Ovary (tissue), 9 donors: ENCODE measurements around the gene SLC39A13. TPM values are rescaled to one million over a fixed set of nuclear protein-coding genes. Genes with fewer than 3 reads are reported as not detected.

Experiments
- DNase-seq, 5 donors: peaks; one replicate each; pipeline ENCODE4 v3.0.0-alpha.2; 2019 to 2020
- H3K27ac ChIP-seq, 2 donors: fragments of 200-600 bp; one replicate each; pipeline versions ENCODE4 v1.5.1 to v1.8.0; 2019 to 2022
- H3K27me3 ChIP-seq: fragments of 200-600 bp; one replicate; pipeline ENCODE4 v1.8.0; 2022
- H3K36me3 ChIP-seq: fragments of 200-600 bp; sonication (generic); one replicate; pipeline ENCODE4 v1.5.1; 2019
- H3K4me1 ChIP-seq: one replicate; pipeline ENCODE4 v1.8.1; 2013; ENCODE audit warnings: mild to moderate bottlenecking, moderate library complexity; ENCODE audit not compliant: insufficient read depth
- H3K4me3 ChIP-seq: fragments of 200-600 bp; sonication (generic); one replicate; pipeline ENCODE4 v1.5.1; 2017
- H3K9me3 ChIP-seq, 2 donors: fragments of 200-600 bp in 1 of 2; sonication (generic) in 1 of 2; one replicate each; pipeline versions ENCODE4 v1.5.1 to v1.8.1; 2013 to 2019; ENCODE audit warnings: mild to moderate bottlenecking in 1 of 2, moderate library complexity in 1 of 2
- CTCF ChIP-seq, 3 donors: fragments of 450-650 bp in 2 of 3; fragments of 200-600 bp in 1 of 3; IDR thresholded peaks; one replicate each; pipeline versions ENCODE4 v1.5.1 to v1.8.0; 2016 to 2022; ENCODE audit warnings: antibody characterized with exemption in 3 of 3, mild to moderate bottlenecking in 1 of 3
- EP300 ChIP-seq: sonication (generic); formaldehyde crosslinking; IDR thresholded peaks from one replicate; pipeline ENCODE4 v1.6.1; 2017; ENCODE audit warnings: antibody characterized with exemption
- POLR2A ChIP-seq: fragments of 450-650 bp; IDR thresholded peaks from one replicate; pipeline ENCODE4 v1.6.1; 2017; ENCODE audit warnings: antibody characterized with exemption, mild to moderate bottlenecking, moderate library complexity
- WGBS, 3 donors: extraction: QIAGEN DNeasy Blood & Tissue Kit in 1 of 3; methylation state at CpG; one replicate each; pipeline versions ENCODE4 v1.1.5 to v1.1.7; 2013 to 2017; 5-methylcytosine and 5-hydroxymethylcytosine counted together
- intact Hi-C, 4 donors: fragments of 100-400 bp; cut with DNase I; formaldehyde crosslinking; loops; one replicate each; pipeline versions ENCODE4 v1.11.0 to v1.15.1; 2022 to 2023
- microRNA-seq, 3 donors: library from miRNA; unstranded; fragments of <30 nt; microRNA quantifications; one replicate each; pipeline versions ENCODE4 to v1.2.0, GENCODE V29; 2019 to 2020
- polyA plus RNA-seq, 2 donors: library from polyadenylated mRNA; stranded (reverse); fragments of 200-250 nt in 1 of 2; fragments of 350-450 nt in 1 of 2; fragmentation: Illumina TruSeq in 1 of 2; extraction: RNeasy Lipid Tissue Mini Kit (QIAGEN cat#74804) in 1 of 2; gene quantifications; one replicate each; pipeline ENCODE4 v1.2.3, GENCODE V29; 2013 to 2014
- small RNA-seq: library from RNA; depleted of rRNA; stranded (forward); fragments of <200 nt; gene quantifications from one replicate; pipeline ENCODE3, GENCODE V24; 2016
- total RNA-seq, 7 donors: library from RNA; depleted of rRNA in 2 of 7; stranded (reverse); fragments of >200 nt in 2 of 7; fragmentation: NEBNext Ultra II Directional in 3 of 7; extraction: Animal tissue kit (Norgen Biotek cat#: 25700) in 3 of 7; gene quantifications; one replicate each; pipeline versions ENCODE4 v1.1.0 to v1.2.4, GENCODE V29; 2016 to 2023
- donor health status: DM: no; HTN: no; CAD: no; lungs with moderate emphysema.
- donor health status: DM: no; HTN: no; CAD: no.
- donor health status: Bipolar disorder and iron deficiency.
- donor health status: DM: yes; HTN: yes; CAD: no.
- donor health status: DM: no; HTN: no; CAD: no.
- donor health status: DM: yes; HTN: yes; CAD: no.

SLC39A13 gene
- total and polyA plus RNA-seq, 9 donors = 2.8 to 60.2 (median 51.7) TPM

GRCh38 chr11:47460571-47461235 lies 52.3 kb downstream of the SLC39A13 start:
- no peak overlapping the region for H3K4me3 ChIP-seq
- 87 to 96% (median 95%) methylated on average over 2 of the region's 2 CpGs for WGBS, 3 donors
- peaks cover 1% of the 10 kb centered on the region for H3K4me1 ChIP-seq
- H3K9me3 ChIP-seq = no peaks in the 10 kb centered on the region
- no peaks in the 10 kb centered on the region for H3K27me3 ChIP-seq
- no peak for DNase-seq
- intact Hi-C loops = loop anchor here in 1 of 4 donors (10.0 kb wide), 1 partner anchor 54 kb away; no protein-coding TSS in a partner anchor
- H3K36me3 ChIP-seq = no peaks in the 10 kb centered on the region
- no peak overlapping the region for H3K27ac ChIP-seq
- TF ChIP-seq POLR2A (no peak), CTCF (IDR thresholded peaks at IDR 0.05) (no peak), EP300 (no peak)

- H3K9me3 ChIP-seq = no peaks in the 10 kb centered on the region
- 96 to 97% (median 97%) methylated on average over 7 of the region's 7 CpGs for WGBS, 3 donors
- no peaks in the 10 kb centered on the region for H3K36me3 ChIP-seq
- TF ChIP-seq CTCF (IDR thresholded peaks at IDR 0.05) (no peak), POLR2A (no peak)
- no peak for DNase-seq
- no peaks in the 10 kb centered on the region for H3K27me3 ChIP-seq
- no peak overlapping the region for H3K4me3 ChIP-seq
- no peak overlapping the region for H3K27ac ChIP-seq
- intact Hi-C loops = loop anchor here in 1 of 4 donors (10.0 kb wide), 1 partner anchor 53 kb away; no protein-coding TSS in a partner anchor
- peaks cover 3% of the 10 kb centered on the region for H3K4me1 ChIP-seq
These were observed 53.5 kb downstream of the SLC39A13 start for GRCh38 chr11:47461876-47462275.

GRCh38 chr11:47464483-47464882 lies 56.1 kb downstream of the SLC39A13 start:
- DNase-seq = no peak
- H3K4me1 ChIP-seq = peaks cover 12% of the 10 kb centered on the region
- WGBS, 3 donors = 89 to 94% (median 91%) methylated on average over 5 of the region's 5 CpGs

More at GRCh38 chr11:47464483-47464882, 56.1 kb downstream of the SLC39A13 start:
- H3K4me3 ChIP-seq = no peak overlapping the region
- no peak overlapping the region for H3K27ac ChIP-seq
- intact Hi-C loops = loop anchor here in 1 of 4 donors (10.0 kb wide), 1 partner anchor 50 kb away; no protein-coding TSS in a partner anchor
- no peaks in the 10 kb centered on the region for H3K36me3 ChIP-seq
- H3K9me3 ChIP-seq = no peaks in the 10 kb centered on the region
- TF ChIP-seq CTCF (IDR thresholded peaks at IDR 0.05) = no peak
- no peak for TF ChIP-seq POLR2A
- TF ChIP-seq EP300 = no peak
- H3K27me3 ChIP-seq = no peaks in the 10 kb centered on the region

Small RNAs within 50 kb of the gene (microRNA-seq; reads per million reads assigned to microRNA genes)
- 0 reads per million in 3 donors for gene MIR4487

Small RNAs within 50 kb of the gene (small RNA-seq; reads per million reads assigned to genes)
- gene MIR4487 = not detected

Other genes with a start within 250 kb of the SLC39A13 start
- 10 to 100 TPM; 66.0 to 94.9 (median 75.2) TPM for gene ARFGAP2, start 231.7 kb upstream of the SLC39A13 start, total RNA-seq
- 10 to 100 TPM; 41.5 to 65.2 TPM for gene ARFGAP2, start 231.7 kb upstream of the SLC39A13 start, polyA plus RNA-seq
- 10 to 100 TPM; 26.1 to 69.8 (median 40.8) TPM for gene PACSIN3, start 222.2 kb upstream of the SLC39A13 start, total RNA-seq
- gene PACSIN3, start 222.2 kb upstream of the SLC39A13 start, polyA plus RNA-seq = 10 to 100 TPM in 1 of 2 donors, 1 to 10 TPM in 1; 2.9 to 25.7 TPM
- gene DDB2, start 193.6 kb upstream of the SLC39A13 start, total RNA-seq = 10 to 100 TPM; 20.0 to 34.7 (median 25.8) TPM
- 10 to 100 TPM; 21.1 to 40.6 TPM for gene DDB2, start 193.6 kb upstream of the SLC39A13 start, polyA plus RNA-seq
- gene ACP2, start 159.8 kb upstream of the SLC39A13 start, total RNA-seq = 10 to 100 TPM; 15.1 to 25.5 (median 18.7) TPM
- gene ACP2, start 159.8 kb upstream of the SLC39A13 start, polyA plus RNA-seq = 10 to 100 TPM; 14.7 to 20.1 TPM
- 10 to 100 TPM; 19.4 to 39.7 (median 29.0) TPM for gene NR1H3, start 150.6 kb upstream of the SLC39A13 start, total RNA-seq
- 10 to 100 TPM; 18.0 to 27.0 TPM for gene NR1H3, start 150.6 kb upstream of the SLC39A13 start, polyA plus RNA-seq
- gene MADD, start 138.5 kb upstream of the SLC39A13 start, total RNA-seq = 10 to 100 TPM; 29.7 to 53.5 (median 40.1) TPM
- gene MADD, start 138.5 kb upstream of the SLC39A13 start, polyA plus RNA-seq = 10 to 100 TPM; 20.3 to 35.4 TPM
- under 1 TPM in 3 of 7 donors, not detected in 4; 0.18 to 0.40 (median 0.32) TPM for gene MYBPC3, start 55.9 kb upstream of the SLC39A13 start, total RNA-seq
- under 1 TPM; 0.05 to 0.22 TPM for gene MYBPC3, start 55.9 kb upstream of the SLC39A13 start, polyA plus RNA-seq
- gene SPI1, start 30.0 kb upstream of the SLC39A13 start, total RNA-seq = 10 to 100 TPM in 2 of 7 donors, 1 to 10 TPM in 5; 5.1 to 21.5 (median 8.5) TPM
- 1 to 10 TPM; 3.9 to 6.8 TPM for gene SPI1, start 30.0 kb upstream of the SLC39A13 start, polyA plus RNA-seq
- 10 to 100 TPM; 60.7 to 89.6 (median 79.4) TPM for gene PSMC3, start 17.8 kb downstream of the SLC39A13 start, total RNA-seq
- 100 to 1,000 TPM; 104 to 267 TPM for gene PSMC3, start 17.8 kb downstream of the SLC39A13 start, polyA plus RNA-seq
- gene RAPSN, start 40.5 kb downstream of the SLC39A13 start, total RNA-seq = under 1 TPM in 3 of 7 donors, not detected in 4; 0.23 to 0.43 (median 0.32) TPM
- gene RAPSN, start 40.5 kb downstream of the SLC39A13 start, polyA plus RNA-seq = under 1 TPM in 1 of 2 donors, not detected in 1; 0.08 TPM
- gene CELF1, start 144.5 kb downstream of the SLC39A13 start, total RNA-seq = 100 to 1,000 TPM in 1 of 7 donors, 10 to 100 TPM in 6; 64.0 to 109 (median 74.9) TPM
- gene CELF1, start 144.5 kb downstream of the SLC39A13 start, polyA plus RNA-seq = 10 to 100 TPM; 25.0 to 48.3 TPM
- gene PTPMT1, start 157.0 kb downstream of the SLC39A13 start, total RNA-seq = 100 to 1,000 TPM in 1 of 7 donors, 10 to 100 TPM in 6; 33.8 to 103 (median 36.7) TPM
- gene PTPMT1, start 157.0 kb downstream of the SLC39A13 start, polyA plus RNA-seq = 10 to 100 TPM; 51.0 to 60.7 TPM
- 10 to 100 TPM; 14.4 to 21.6 (median 17.9) TPM for gene KBTBD4, start 170.4 kb downstream of the SLC39A13 start, total RNA-seq
- 10 to 100 TPM; 19.3 to 23.5 TPM for gene KBTBD4, start 170.4 kb downstream of the SLC39A13 start, polyA plus RNA-seq
- gene NDUFS3, start 170.5 kb downstream of the SLC39A13 start, total RNA-seq = 10 to 100 TPM; 40.8 to 73.2 (median 60.2) TPM
- gene NDUFS3, start 170.5 kb downstream of the SLC39A13 start, polyA plus RNA-seq = 10 to 100 TPM; 61.4 to 76.9 TPM
- not detected for gene FAM180B, start 178.1 kb downstream of the SLC39A13 start, total RNA-seq
- under 1 TPM in 1 of 2 donors, not detected in 1; 0.62 TPM for gene FAM180B, start 178.1 kb downstream of the SLC39A13 start, polyA plus RNA-seq
- gene C1QTNF4, start 185.8 kb downstream of the SLC39A13 start, total RNA-seq = 10 to 100 TPM in 6 of 7 donors, 1 to 10 TPM in 1; 9.1 to 29.6 (median 14.8) TPM
- gene C1QTNF4, start 185.8 kb downstream of the SLC39A13 start, polyA plus RNA-seq = 10 to 100 TPM in 1 of 2 donors, not detected in 1; 22.2 TPM
- 10 to 100 TPM; 13.0 to 44.1 (median 38.8) TPM for gene MTCH2, start 234.0 kb downstream of the SLC39A13 start, total RNA-seq
- gene MTCH2, start 234.0 kb downstream of the SLC39A13 start, polyA plus RNA-seq = 10 to 100 TPM; 20.4 to 51.2 TPM